ENCODE data around the gene EMC6.

The EMC6 gene

DNA sequence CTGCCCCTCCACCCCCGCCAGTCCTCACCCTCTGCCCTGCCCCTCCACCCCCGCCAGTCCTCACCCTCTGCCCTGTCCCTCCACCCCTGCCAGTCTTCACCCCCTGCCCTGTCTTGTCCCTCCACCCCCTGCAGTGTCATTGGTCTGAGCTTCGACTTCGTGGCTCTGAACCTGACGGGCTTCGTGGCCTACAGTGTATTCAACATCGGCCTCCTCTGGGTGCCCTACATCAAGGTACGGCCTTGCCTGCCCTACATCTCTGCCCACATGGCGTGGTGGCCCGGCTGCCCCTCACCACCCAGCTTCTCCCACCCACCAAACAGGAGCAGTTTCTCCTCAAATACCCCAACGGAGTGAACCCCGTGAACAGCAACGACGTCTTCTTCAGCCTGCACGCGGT, 12.3 kb upstream of the EMC6 start:
- no peak overlapping the region for H3K4me3 ChIP-seq (ENCODE audit: low read depth, low read length)
- TF ChIP-seq, protein P1, sequence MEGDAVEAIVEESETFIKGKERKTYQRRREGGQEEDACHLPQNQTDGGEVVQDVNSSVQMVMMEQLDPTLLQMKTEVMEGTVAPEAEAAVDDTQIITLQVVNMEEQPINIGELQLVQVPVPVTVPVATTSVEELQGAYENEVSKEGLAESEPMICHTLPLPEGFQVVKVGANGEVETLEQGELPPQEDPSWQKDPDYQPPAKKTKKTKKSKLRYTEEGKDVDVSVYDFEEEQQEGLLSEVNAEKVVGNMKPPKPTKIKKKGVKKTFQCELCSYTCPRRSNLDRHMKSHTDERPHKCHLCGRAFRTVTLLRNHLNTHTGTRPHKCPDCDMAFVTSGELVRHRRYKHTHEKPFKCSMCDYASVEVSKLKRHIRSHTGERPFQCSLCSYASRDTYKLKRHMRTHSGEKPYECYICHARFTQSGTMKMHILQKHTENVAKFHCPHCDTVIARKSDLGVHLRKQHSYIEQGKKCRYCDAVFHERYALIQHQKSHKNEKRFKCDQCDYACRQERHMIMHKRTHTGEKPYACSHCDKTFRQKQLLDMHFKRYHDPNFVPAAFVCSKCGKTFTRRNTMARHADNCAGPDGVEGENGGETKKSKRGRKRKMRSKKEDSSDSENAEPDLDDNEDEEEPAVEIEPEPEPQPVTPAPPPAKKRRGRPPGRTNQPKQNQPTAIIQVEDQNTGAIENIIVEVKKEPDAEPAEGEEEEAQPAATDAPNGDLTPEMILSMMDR (IDR thresholded peaks at IDR 0.05; ENCODE audit: low read depth, low read length, missing control alignments), result no peak
- DNase-seq (ENCODE audit: low read depth), result no peak

DNA sequence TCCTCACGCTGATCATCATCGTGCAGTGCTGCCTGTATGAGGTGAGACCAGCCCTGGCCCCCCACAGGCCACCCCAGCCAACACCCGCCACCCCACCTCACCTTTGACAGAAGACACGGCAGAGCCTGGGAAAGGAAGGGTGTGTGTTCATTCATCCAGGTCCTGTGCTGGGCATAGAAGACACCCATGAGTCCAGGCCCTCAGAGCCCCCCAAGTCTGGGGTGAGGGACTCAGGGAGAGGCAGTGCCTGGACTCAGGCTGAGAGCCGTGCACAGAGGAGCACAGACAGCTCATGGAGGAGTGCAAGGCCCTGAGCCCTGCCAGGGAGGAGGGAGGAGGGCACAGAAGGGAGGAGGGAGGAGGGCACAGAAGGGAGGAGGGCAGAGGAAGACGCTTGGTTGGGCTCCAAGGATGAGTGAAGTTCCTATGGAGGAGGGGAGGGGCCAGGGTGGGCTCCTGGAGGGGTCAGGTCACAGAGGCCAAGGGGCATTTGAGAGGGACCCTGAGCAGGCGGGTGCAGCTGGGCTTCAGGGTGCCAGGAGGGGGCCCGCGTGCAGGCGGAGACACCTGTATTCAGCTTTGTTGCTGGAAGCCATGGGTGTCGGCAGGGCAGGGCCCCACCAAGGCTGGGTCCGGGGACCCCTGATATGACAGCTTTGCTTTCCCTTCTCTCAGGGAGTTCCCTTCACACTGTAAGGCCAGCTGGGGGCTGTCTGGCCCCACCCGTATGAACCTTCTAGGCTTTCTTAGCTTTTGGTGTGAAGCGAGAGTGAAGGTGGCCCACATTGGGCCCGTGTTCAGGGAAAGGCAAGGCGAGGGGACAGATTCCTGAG, 11.6 kb upstream of the EMC6 start:
- no peak overlapping the region for H3K4me3 ChIP-seq (ENCODE audit: low read depth, low read length)
- TF ChIP-seq, protein P1 (IDR thresholded peaks at IDR 0.05; ENCODE audit: low read depth, low read length, missing control alignments), result no peak
- DNase-seq (ENCODE audit: low read depth), result no peak

- no peak overlapping the region for H3K4me3 ChIP-seq (ENCODE audit: low read depth, low read length)
- TF ChIP-seq, protein P1 (IDR thresholded peaks at IDR 0.05; ENCODE audit: low read depth, low read length, missing control alignments), result no peak
Measured at GRCh38 chr17:3657588-3657869, 11.1 kb upstream of the EMC6 start.

GRCh38 chr17:3657874-3658783, 10.5 kb upstream of the EMC6 start:
- DNase-seq (ENCODE audit: low read depth), result no peak
- no peak overlapping the region for H3K4me3 ChIP-seq (ENCODE audit: low read depth, low read length)
- TF ChIP-seq, protein P1 (IDR thresholded peaks at IDR 0.05; ENCODE audit: low read depth, low read length, missing control alignments), result no peak

More at GRCh38 chr17:3657588-3657869, 11.1 kb upstream of the EMC6 start:
- DNase-seq (ENCODE audit: low read depth), result no peak

GRCh38 chr17:3658784-3659449, 9.7 kb upstream of the EMC6 start:
- DNase-seq (ENCODE audit: low read depth), result no peak
- no peak overlapping the region for H3K4me3 ChIP-seq (ENCODE audit: low read depth, low read length)
- TF ChIP-seq, protein P1 (IDR thresholded peaks at IDR 0.05; ENCODE audit: low read depth, low read length, missing control alignments), result no peak

GRCh38 chr17:3659541-3660111, 9.0 kb upstream of the EMC6 start:
- no peak for DNase-seq (ENCODE audit: low read depth)
- TF ChIP-seq, protein P1 (IDR thresholded peaks at IDR 0.05; ENCODE audit: low read depth, low read length, missing control alignments), result no peak

More at GRCh38 chr17:3659541-3660111, 9.0 kb upstream of the EMC6 start:
- H3K4me3 ChIP-seq (ENCODE audit: low read depth, low read length), result no peak overlapping the region
